GM18526 (cell line): ENCODE measurements around the gene TMEM201.

Experiments
- POLR2A ChIP-seq: IDR thresholded peaks from 3 replicates; pipeline ENCODE4 v1.6.1; 2011; ENCODE audit not compliant: insufficient read length; ENCODE audit errors: extremely low read depth

TMEM201 gene

GRCh38 chr1:9588551-9589143 lies at the start of gene TMEM201:
Gene TMEM201, plus strand, starts transcription at chr1:9588911. Its CDS starts 20 bp downstream, at chr1:9588931.
- TF ChIP-seq POLR2A: peak; percentile 49

- peak; percentile 89 for TF ChIP-seq POLR2A
These were observed 49.4 kb upstream of the TMEM201 start, which contains the start of gene SLC25A33 for GRCh38 chr1:9539165-9539828. Gene SLC25A33, plus strand, starts transcription at chr1:9539465. Its CDS starts 227 bp downstream, at chr1:9539692.

GRCh38 chr1:9539829-9540550 lies 48.7 kb upstream of the TMEM201 start:
- TF ChIP-seq POLR2A: no peak

GRCh38 chr1:9542430-9542829 lies 46.3 kb upstream of the TMEM201 start:
- no peak for TF ChIP-seq POLR2A

GRCh38 chr1:9544926-9545325 lies 43.8 kb upstream of the TMEM201 start:
- TF ChIP-seq POLR2A: no peak

GRCh38 chr1:9549955-9550546 lies 38.7 kb upstream of the TMEM201 start:
- TF ChIP-seq POLR2A: no peak

GRCh38 chr1:9551984-9552383 lies 36.7 kb upstream of the TMEM201 start:
- no peak for TF ChIP-seq POLR2A

GRCh38 chr1:9553736-9554144 lies 35.0 kb upstream of the TMEM201 start:
- no peak for TF ChIP-seq POLR2A

- no peak for TF ChIP-seq POLR2A
These were observed 32.8 kb upstream of the TMEM201 start for GRCh38 chr1:9555942-9556341.

- TF ChIP-seq POLR2A: no peak
These were observed 31.1 kb upstream of the TMEM201 start for GRCh38 chr1:9557624-9558023.

- TF ChIP-seq POLR2A: no peak
These were observed 30.3 kb upstream of the TMEM201 start for GRCh38 chr1:9558271-9558945.

GRCh38 chr1:9558946-9559545 lies 29.7 kb upstream of the TMEM201 start:
- no peak for TF ChIP-seq POLR2A

- TF ChIP-seq POLR2A: no peak
These were observed 29.0 kb upstream of the TMEM201 start for GRCh38 chr1:9559673-9560072.

- no peak for TF ChIP-seq POLR2A
These were observed 27.3 kb upstream of the TMEM201 start for GRCh38 chr1:9561429-9561828.

GRCh38 chr1:9569267-9569666 lies 19.4 kb upstream of the TMEM201 start:
- no peak for TF ChIP-seq POLR2A
